Body of pancreas (tissue), 4 donors: ENCODE data around the gene AP1G1. TPM values are rescaled to one million over a fixed set of nuclear protein-coding genes. Genes with fewer than 3 reads are reported as not detected.

Experiments
- ATAC-seq: fragments of 150-250 bp; one replicate; pipeline ENCODE4 v1.9.1; 2016
- DNase-seq, 4 donors: peaks; one replicate each; pipeline ENCODE4 v3.0.0-alpha.2; 2019
- H3K27ac ChIP-seq, 4 donors: fragments of 200-600 bp; sonication (generic); 1 replicate in 3 of 4; 2 replicates in 1 of 4; pipeline versions ENCODE4 v1.5.1 to v1.6.1; 2016 to 2019; ENCODE audit warnings: mild to moderate bottlenecking in 1 of 4, mixed read lengths in 1 of 4, moderate library complexity in 1 of 4
- H3K27me3 ChIP-seq, 2 donors: fragments of 200-600 bp; sonication (generic); one replicate each; pipeline ENCODE4 v1.6.0; 2016; ENCODE audit warnings: mild to moderate bottlenecking in 1 of 2
- H3K36me3 ChIP-seq, 2 donors: fragments of 200-600 bp; sonication (generic); replicated peaks in 1 of 2; 2 replicates each; pipeline ENCODE4 v1.5.1; 2016; ENCODE audit warnings: low read depth in 2 of 2; ENCODE audit not compliant: insufficient read depth in 1 of 2
- H3K4me1 ChIP-seq: fragments of 200-600 bp; sonication (generic); one replicate; pipeline ENCODE4 v1.6.0; 2016
- H3K4me3 ChIP-seq, 2 donors: fragments of 200-600 bp; sonication (generic); 1 replicate in 1 of 2; 2 replicates in 1 of 2; pipeline ENCODE4 v1.5.1; 2016 to 2019
- H3K9me3 ChIP-seq, 3 donors: fragments of 200-600 bp; sonication (generic); 1 replicate in 2 of 3; 2 replicates in 1 of 3; pipeline ENCODE4 v1.5.1; 2016
- CTCF ChIP-seq, 7 experiments: fragments of 450-650 bp in 4 of 7; fragments of 200-600 bp in 3 of 7; sonication (generic) in 3 of 7; IDR thresholded peaks; one replicate each; pipeline ENCODE4 v1.5.1; 2016 to 2019; ENCODE audit warnings: antibody characterized with exemption in 7 of 7
- POLR2A ChIP-seq, 3 donors: fragments of 450-650 bp; IDR thresholded peaks; one replicate each; pipeline ENCODE4 v1.6.1; 2016; ENCODE audit warnings: antibody characterized with exemption in 3 of 3, mild to moderate bottlenecking in 2 of 3
- WGBS, 2 donors: methylation state at CpG; one replicate each; pipeline ENCODE4 v1.1.5; 2017; 5-methylcytosine and 5-hydroxymethylcytosine counted together
- intact Hi-C: fragments of 100-400 bp; cut with DNase I; formaldehyde crosslinking; loops from one replicate; pipeline ENCODE4 v1.15.1; 2023
- total RNA-seq, 2 donors: library from RNA; depleted of rRNA; stranded (reverse); fragments of >200 nt; gene quantifications; one replicate each; pipeline ENCODE4 v1.1.0, GENCODE V29; 2016

AP1G1 gene
- total RNA-seq, 2 donors from 2014 or later: 58.1 to 84.7 TPM

- intact Hi-C loops: no loop called here
- WGBS, 2 donors: 68 to 72% methylated on average over 3 of the region's 3 CpGs
- no peak for DNase-seq
These were observed 41.4 kb downstream of the AP1G1 start for GRCh38 chr16:71767060-71767900.

GRCh38 chr16:71762186-71762585 lies 46.4 kb downstream of the AP1G1 start:
- 73 to 90% methylated on average over 2 of the region's 2 CpGs for WGBS, 2 donors
- intact Hi-C loops: no loop called here
- no peak overlapping the region for H3K4me3 ChIP-seq
- ATAC-seq (no peak), DNase-seq (no peak)
- no peak overlapping the region for H3K27ac ChIP-seq
- H3K4me1 ChIP-seq: peaks cover 9% of the 10 kb centered on the region
- H3K36me3 ChIP-seq: peaks cover 4 to 26% of the 10 kb centered on the region in 2 donors
- TF ChIP-seq CTCF (IDR thresholded peaks at IDR 0.05) (no peak), POLR2A (IDR thresholded peaks at IDR 0.05) (no peak)
- no peaks in the 10 kb centered on the region for H3K27me3 ChIP-seq
- no peaks in the 10 kb centered on the region for H3K9me3 ChIP-seq

More at GRCh38 chr16:71767060-71767900, 41.4 kb downstream of the AP1G1 start:
- Histone ChIP-seq H3K9me3 (no peaks in the 10 kb centered on the region), H3K27ac (peak overlapping the region in 2 of 4 donors; percentile 45 to 48), H3K4me3 (no peak overlapping the region), H3K36me3 (peaks cover under 1 to 17% of the 10 kb centered on the region in 2 donors), H3K4me1 (peaks cover 10% of the 10 kb centered on the region), H3K27me3 (no peaks in the 10 kb centered on the region)
- no peak for TF ChIP-seq CTCF (IDR thresholded peaks at IDR 0.05)
- TF ChIP-seq POLR2A (IDR thresholded peaks at IDR 0.05): no peak
- no peak for ATAC-seq

- no peak overlapping the region for H3K27ac ChIP-seq
- no peak for TF ChIP-seq POLR2A (IDR thresholded peaks at IDR 0.05)
- no peak for TF ChIP-seq CTCF (IDR thresholded peaks at IDR 0.05)
- DNase-seq: no peak
- H3K36me3 ChIP-seq: peaks cover 4 to 31% of the 10 kb centered on the region in 2 donors
- no peaks in the 10 kb centered on the region for H3K9me3 ChIP-seq
- intact Hi-C loops: no loop called here
- WGBS, 2 donors: 94 to 95% methylated on average over 2 of the region's 2 CpGs
- H3K4me3 ChIP-seq: no peak overlapping the region
- H3K4me1 ChIP-seq: peaks cover 5% of the 10 kb centered on the region
- H3K27me3 ChIP-seq: no peaks in the 10 kb centered on the region
- ATAC-seq: no peak
These were observed 47.5 kb downstream of the AP1G1 start for GRCh38 chr16:71761097-71761496.

- Histone ChIP-seq H3K27me3 (no peaks in the 10 kb centered on the region), H3K4me3 (no peak overlapping the region), H3K4me1 (peaks cover 5% of the 10 kb centered on the region), H3K9me3 (no peaks in the 10 kb centered on the region), H3K27ac (peak overlapping the region in 1 of 4 donors; percentile 5), H3K36me3 (peaks cover 11 to 42% of the 10 kb centered on the region in 2 donors)
- TF ChIP-seq POLR2A (IDR thresholded peaks at IDR 0.05) (no peak), CTCF (IDR thresholded peaks at IDR 0.05) (no peak)
- intact Hi-C loops: no loop called here
- DNase-seq (no peak), ATAC-seq (no peak)
- WGBS, 2 donors: 43 to 44% methylated on average over 5 of the region's 5 CpGs
These were observed 50.3 kb downstream of the AP1G1 start for GRCh38 chr16:71758293-71758760.
